HepG2 (cell line): ENCODE measurements around the gene ACAT2.

Experiments
- ARID5B ChIP-seq: IDR thresholded peaks from 2 replicates; pipeline ENCODE4 v1.4.0; 2020; ENCODE audit warnings: mild to moderate bottlenecking, missing genetic modification reagents
- ATF3 ChIP-seq: sonication (generic); formaldehyde crosslinking; IDR thresholded peaks from 2 replicates; pipeline ENCODE4 v1.4.0; 2020; ENCODE audit warnings: missing genetic modification reagents
- ATF7-NPFF ChIP-seq: sonication (generic); formaldehyde crosslinking; IDR thresholded peaks from 2 replicates; pipeline ENCODE4 v1.8.1; 2023; ENCODE audit warnings: mild to moderate bottlenecking, low read depth, missing genetic modification reagents, moderate library complexity
- HIVEP1 ChIP-seq: sonication (generic); formaldehyde crosslinking; IDR thresholded peaks from 2 replicates; pipeline ENCODE4 v1.4.0; 2020; ENCODE audit warnings: mild to moderate bottlenecking, missing genetic modification reagents
- MEIS2 ChIP-seq: sonication (generic); formaldehyde crosslinking; IDR thresholded peaks from 2 replicates; pipeline ENCODE4 v1.9.0; 2021; ENCODE audit warnings: mild to moderate bottlenecking, missing genetic modification reagents
- POLR2AphosphoS5 ChIP-seq: IDR thresholded peaks from 2 replicates; pipeline ENCODE4 v1.6.1; 2012; ENCODE audit warnings: low read depth, low read length
- TBL1XR1 ChIP-seq: fragments of 150-350 bp; IDR thresholded peaks from 2 replicates; pipeline ENCODE4 v1.6.1; 2014; ENCODE audit warnings: borderline replicate concordance, low read length; ENCODE audit not compliant: partially characterized antibody
- ZMAT3 ChIP-seq: sonication (generic); formaldehyde crosslinking; conservative IDR thresholded peaks from 2 replicates; pipeline ENCODE4 v1.7.0; 2021; ENCODE audit warnings: missing genetic modification reagents
- ZNF501 ChIP-seq: sonication (generic); formaldehyde crosslinking; IDR thresholded peaks from 2 replicates; pipeline ENCODE4 v1.5.1; 2020; ENCODE audit warnings: mild to moderate bottlenecking, moderate library complexity, missing genetic modification reagents
- ZNF678 ChIP-seq: sonication (generic); formaldehyde crosslinking; IDR thresholded peaks from 2 replicates; pipeline ENCODE4 v1.4.0; 2020; ENCODE audit warnings: mild to moderate bottlenecking, missing genetic modification reagents

GRCh38 chr6:159805440-159806020 lies 43.7 kb downstream of the ACAT2 start:
- TF ChIP-seq ZNF501 (CRISPR knock-in tag), result no peak
- TF ChIP-seq MEIS2 (CRISPR knock-in tag), result no peak
- no peak for TF ChIP-seq HIVEP1 (CRISPR knock-in tag)
- no peak for TF ChIP-seq ZMAT3 (CRISPR knock-in tag)
- no peak for TF ChIP-seq TBL1XR1
- no peak for TF ChIP-seq POLR2AphosphoS5
- no peak for TF ChIP-seq ATF7-NPFF
- TF ChIP-seq ATF3, result no peak
- TF ChIP-seq ARID5B (CRISPR knock-in tag), result no peak
- TF ChIP-seq ZNF678, result no peak
